Neural cell (in vitro differentiated cells): ENCODE measurements around the gene STMN3.

ENCODE experiments used
- CTCF ChIP-seq: fragments of 450-650 bp; IDR thresholded peaks from 2 replicates; pipeline ENCODE4 v1.5.1; 2014; ENCODE audit warnings: antibody characterized with exemption, mild to moderate bottlenecking, moderate library complexity; ENCODE audit not compliant: poor library complexity, severe bottlenecking
- EP300 ChIP-seq: fragments of 450-650 bp; conservative IDR thresholded peaks from 2 replicates; pipeline ENCODE4 v1.6.1; 2014; ENCODE audit warnings: antibody characterized with exemption, mild to moderate bottlenecking, moderate library complexity; ENCODE audit not compliant: poor library complexity, severe bottlenecking
- EZH2 ChIP-seq: fragments of 200-600, 300-800 bp; shearing (Covaris generic), sonication (generic); IDR thresholded peaks from 2 replicates; pipeline ENCODE4 v1.6.1; 2014; ENCODE audit warnings: antibody characterized with exemption, low read length, borderline replicate concordance, mild to moderate bottlenecking; ENCODE audit not compliant: insufficient read depth, poor library complexity, severe bottlenecking
- RAD21 ChIP-seq: fragments of 450-650 bp; conservative IDR thresholded peaks from 2 replicates; pipeline ENCODE4 v1.6.1; 2014; ENCODE audit warnings: antibody characterized with exemption, mild to moderate bottlenecking, moderate library complexity
- TF ChIP-seq, protein P1 (sequence below): IDR thresholded peaks from 2 replicates; pipeline ENCODE4 v1.6.1; 2012; ENCODE audit warnings: borderline replicate concordance

DNA sequence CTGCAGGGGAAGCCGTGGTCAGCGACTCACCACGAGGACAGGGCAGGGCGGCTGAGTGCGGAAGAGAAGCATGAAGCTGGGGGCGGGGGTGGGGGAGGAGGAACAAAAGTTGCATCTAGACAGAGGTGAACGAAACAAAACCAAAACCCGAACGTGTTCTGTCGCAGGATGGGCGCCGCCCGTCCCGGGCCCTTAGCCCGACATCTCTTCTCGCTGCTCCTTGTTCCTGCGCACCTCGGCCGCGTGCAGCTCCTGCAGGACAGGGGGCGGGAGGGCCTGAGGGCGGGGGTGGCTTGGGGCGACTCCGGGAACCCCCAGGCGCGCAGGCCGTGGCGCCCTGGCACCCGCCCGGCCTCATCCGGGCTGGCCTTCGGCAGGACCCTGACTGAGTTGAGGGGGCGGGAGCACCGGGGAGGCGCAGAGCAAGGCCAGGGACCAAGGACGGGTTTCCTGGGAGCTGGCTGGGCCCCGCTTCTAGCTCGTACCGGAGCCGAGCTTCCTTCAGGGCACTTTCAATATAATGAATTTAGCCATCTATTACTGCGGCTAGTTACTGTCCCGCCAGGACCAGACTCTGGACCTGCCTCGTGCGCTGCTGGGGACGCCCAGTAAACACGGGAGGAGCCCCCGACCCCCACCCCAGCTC is 12.0 kb downstream of the STMN3 start:
- no peak for TF ChIP-seq CTCF
- no peak for TF ChIP-seq EP300
- no peak for TF ChIP-seq EZH2
- TF ChIP-seq, protein P1, sequence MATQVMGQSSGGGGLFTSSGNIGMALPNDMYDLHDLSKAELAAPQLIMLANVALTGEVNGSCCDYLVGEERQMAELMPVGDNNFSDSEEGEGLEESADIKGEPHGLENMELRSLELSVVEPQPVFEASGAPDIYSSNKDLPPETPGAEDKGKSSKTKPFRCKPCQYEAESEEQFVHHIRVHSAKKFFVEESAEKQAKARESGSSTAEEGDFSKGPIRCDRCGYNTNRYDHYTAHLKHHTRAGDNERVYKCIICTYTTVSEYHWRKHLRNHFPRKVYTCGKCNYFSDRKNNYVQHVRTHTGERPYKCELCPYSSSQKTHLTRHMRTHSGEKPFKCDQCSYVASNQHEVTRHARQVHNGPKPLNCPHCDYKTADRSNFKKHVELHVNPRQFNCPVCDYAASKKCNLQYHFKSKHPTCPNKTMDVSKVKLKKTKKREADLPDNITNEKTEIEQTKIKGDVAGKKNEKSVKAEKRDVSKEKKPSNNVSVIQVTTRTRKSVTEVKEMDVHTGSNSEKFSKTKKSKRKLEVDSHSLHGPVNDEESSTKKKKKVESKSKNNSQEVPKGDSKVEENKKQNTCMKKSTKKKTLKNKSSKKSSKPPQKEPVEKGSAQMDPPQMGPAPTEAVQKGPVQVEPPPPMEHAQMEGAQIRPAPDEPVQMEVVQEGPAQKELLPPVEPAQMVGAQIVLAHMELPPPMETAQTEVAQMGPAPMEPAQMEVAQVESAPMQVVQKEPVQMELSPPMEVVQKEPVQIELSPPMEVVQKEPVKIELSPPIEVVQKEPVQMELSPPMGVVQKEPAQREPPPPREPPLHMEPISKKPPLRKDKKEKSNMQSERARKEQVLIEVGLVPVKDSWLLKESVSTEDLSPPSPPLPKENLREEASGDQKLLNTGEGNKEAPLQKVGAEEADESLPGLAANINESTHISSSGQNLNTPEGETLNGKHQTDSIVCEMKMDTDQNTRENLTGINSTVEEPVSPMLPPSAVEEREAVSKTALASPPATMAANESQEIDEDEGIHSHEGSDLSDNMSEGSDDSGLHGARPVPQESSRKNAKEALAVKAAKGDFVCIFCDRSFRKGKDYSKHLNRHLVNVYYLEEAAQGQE = no peak
- TF ChIP-seq RAD21 = no peak
